GM21737 (cell line): ENCODE measurements around the gene PSMB11.
"Not testable (repeated sequence)": the region's sequence is repeated elsewhere in the genome, so short reads cannot be mapped to it uniquely, and the experiment has no call there.

Experiments
- ATAC-seq: cut with Tn5 transposase; IDR thresholded peaks from one replicate; pipeline ENCODE4 v1.9.1; 2021; ENCODE audit warnings: mild to moderate bottlenecking, moderate library complexity; ENCODE audit not compliant: unreplicated experiment

The PSMB11 gene

GRCh38 chr14:23042162-23042965, at the start of gene PSMB11:
PSMB11 (plus strand) TSS chr14:23042212; CDS start chr14:23042226, 14 bp downstream.
- ATAC-seq: no peak

DNA sequence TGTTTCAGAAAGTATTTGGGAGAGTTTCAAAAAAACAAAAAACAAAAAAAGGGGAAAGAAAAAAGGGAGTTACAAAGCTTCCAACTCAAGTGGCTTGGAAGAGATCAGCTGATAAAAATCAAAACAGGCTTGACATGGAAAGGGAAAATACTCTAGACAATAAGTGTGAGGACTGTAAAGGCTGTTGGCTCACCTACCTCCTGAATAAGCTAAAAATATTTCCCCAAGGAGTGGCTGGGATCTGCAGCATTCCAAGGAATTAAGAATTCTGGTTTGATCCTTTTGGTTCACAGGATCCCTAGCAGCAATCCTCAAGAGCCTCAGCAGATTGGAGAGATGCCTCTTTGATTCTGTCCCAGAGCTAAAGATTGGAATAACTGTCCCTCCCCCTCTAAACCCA, 48.5 kb upstream of the PSMB11 start:
- ATAC-seq: no peak

DNA sequence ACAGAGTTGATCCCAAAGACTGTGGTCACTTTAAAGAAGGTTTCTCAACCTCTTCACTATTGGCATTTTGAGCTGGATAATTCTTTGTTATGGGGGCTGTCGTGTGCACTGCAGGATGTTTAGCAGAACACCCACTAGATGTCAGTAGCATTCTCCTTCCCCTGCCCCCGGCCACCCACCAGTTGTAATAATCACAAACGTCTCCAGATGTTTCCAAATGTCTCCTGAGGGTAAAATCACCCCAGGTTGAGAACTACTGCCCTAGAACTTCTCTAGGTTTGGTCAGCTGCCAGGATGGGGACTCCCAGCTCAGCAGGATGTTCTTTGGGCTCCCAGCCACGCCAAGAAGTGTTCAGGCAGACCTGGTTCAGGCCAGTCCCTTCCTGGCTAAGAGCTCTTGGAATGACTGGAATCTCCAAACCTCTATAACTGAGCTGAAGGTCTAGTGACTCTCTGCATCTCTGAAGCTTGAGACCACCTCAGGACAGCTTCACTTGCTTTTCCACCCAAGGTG, 47.2 kb upstream of the PSMB11 start:
- no peak for ATAC-seq

DNA sequence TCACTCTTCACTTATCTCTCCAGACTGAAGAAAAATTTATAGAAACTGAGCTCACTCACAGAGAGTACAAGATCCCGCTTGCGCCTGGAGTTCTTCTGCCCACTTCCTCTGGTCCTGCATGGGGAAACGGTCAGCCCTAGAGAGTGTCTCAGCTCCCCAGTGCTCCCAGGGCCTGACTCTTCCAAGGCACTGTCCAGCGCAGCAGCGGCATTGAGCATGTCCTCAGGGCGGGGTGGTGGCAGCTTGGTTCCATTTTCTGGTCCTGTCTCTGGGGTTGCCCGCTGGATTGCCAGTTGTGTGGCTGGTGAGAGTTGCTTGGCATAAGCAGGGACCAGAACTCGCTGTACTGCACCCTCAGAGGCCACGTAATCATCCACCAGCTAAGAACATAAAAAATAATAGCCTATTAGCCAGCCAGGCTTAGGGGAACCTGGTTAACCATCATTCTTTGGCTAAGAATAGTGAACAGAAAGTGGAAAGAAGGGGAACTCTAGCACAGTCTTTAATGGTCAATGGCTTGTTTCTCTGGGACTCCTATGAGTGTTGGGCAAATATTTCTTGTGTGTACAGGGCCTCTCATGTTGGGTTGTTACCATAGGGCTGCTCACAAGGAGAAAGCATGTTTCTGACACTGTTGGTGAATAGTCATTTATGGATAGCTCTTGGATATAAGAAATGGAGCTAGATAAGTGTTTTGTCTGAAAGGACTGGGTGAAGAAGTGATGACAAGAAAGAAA, 46.0 kb upstream of the PSMB11 start:
- ATAC-seq: no peak

DNA sequence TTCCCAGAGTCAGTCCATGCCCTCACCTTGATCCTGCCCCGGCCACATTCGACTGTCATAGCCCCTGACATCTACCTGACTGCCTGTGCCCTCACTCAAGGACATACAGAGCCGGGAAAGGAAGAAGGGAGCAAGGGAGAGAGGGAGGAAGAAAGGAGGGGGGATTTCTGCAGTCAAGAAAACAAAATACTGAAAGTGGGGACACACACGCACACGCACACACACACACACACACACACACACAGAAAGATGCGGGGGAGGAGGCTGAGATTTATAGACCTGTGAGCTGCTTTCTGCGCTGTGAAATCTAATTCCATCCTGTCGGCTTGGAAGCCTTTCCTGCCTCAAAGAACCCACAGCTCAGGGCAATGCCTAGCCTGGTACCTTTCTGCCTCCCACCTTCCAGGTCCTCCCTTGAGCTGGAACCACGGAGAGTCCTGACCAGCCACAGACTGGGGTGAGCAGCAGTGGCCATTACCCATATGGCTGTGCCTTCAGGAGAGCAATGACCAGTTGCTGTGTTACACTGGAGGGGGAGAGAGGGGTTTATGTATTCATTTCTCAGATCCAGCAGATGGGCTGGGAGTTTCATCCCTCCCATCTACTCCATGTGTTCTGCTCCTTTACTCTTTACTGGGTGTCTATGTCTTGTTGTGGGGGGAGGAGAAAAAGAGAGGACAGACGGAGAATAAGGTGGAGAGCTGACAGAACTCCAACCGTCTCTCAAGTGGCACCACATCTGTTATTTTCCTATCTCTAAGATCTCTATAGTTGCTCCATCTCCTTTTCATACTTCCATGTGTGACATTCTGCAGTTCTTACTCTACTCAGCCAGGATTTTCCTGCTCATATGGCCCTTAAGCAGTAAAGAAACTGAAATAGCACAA, 45.0 kb upstream of the PSMB11 start:
- no peak for ATAC-seq

GRCh38 chr14:22997676-22998323, 44.2 kb upstream of the PSMB11 start:
- no peak for ATAC-seq

DNA sequence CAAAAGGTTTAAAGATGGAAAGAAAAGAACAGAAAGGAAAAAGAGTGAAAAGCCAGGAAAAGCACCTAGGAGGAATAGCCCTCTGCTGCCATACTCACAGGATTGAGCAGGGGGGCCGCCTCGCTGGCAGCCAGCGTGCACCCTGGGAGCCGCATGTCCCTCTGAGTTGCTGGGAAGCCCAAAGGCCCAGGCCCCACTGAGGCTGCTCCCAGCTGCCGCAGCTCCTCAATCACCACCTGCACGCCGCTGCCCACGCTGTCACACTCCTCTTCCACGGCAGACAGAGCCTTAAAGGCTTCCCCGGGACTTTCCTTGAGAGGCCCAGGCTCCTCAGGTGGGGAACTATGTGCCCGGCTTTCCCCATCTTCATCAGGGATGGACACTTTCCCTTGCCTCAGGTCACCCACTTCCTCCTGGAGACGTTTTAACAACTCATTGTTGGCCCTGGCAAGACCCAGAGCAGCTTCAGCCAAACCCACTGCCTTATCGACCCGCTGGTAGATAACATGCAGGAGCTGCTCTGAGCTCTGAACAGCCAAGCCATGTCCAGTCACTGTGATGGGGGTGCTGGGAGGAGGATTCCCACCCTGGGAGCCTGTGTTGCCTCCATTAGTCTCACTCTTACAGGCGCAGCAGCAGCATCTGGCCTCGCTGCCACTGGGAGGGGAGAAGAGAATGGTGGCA, 43.5 kb upstream of the PSMB11 start:
- no peak for ATAC-seq

DNA sequence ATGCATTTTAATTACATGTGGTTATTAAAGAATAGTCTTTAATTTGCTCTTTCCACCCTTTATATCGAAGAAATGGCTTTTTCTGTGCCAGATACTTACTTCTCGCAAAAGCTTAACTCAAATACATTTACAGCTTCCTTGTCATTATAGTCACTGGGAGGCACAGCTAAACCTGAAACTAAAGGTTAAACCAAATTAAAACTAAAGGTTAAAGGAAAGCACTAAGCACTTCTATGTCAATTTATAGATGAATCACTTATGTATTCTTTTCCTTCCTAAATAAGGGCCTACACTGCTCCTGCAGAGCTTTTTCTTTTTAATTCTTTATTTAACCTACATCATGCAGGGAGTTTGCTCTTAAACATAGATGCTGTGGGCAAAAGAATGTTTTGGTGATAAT, 41.2 kb upstream of the PSMB11 start:
- no peak for ATAC-seq

DNA sequence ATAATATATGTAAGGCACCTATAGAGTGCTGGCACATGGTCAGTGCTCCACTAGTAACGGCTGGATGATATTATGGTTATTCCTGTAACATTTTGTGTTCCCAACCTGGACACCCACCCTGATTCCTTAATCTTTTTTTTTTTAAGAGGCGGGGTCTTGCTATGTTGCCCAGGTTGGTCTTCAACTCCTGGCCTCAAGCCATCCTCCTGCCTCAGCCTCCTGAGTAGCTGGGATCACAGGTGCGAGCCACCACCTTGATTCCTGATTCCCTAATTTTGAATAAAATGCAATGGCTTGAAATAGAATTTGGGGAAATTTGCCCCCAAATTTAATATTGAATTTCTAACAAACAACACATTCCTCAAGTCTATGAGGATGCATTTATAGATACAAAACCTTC, 39.4 kb upstream of the PSMB11 start:
- no peak for ATAC-seq

- not testable (repeated sequence) for ATAC-seq
These were observed 37.7 kb upstream of the PSMB11 start for GRCh38 chr14:23004274-23004673.

DNA sequence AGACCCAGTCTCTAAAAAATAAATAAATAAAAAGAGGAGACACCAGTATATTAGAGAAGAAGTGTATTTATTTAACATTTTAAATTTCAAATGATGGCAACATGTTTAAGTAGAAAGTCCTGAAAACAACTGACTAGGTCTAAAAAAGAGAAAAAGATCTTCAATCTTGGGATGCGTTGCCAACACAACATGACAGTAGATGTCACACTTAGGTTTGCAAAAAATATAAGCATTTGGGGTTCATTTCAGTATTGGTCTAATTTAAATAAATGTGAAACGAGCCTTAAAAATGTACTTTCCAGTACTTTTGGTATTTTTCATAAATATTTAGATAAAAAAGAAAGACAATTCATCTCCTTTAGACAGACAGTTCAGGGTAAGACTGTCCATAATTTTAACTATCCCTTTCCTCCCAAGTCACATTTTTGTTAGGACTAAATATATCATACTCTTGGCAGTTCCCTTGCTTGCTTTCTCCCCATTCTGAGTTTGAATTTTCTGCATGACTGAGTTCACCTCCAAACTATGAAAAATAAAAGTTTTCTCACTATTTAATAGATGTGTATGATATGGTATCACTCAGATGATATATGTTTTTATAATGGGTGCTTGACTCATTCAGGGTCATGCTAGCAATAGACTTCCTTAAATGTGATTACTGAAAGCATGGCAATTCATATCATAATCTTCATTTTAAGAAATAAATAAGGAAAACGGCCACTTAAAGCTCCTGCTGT, 36.4 kb upstream of the PSMB11 start:
- ATAC-seq: no peak

- no peak for ATAC-seq
These were observed 35.9 kb upstream of the PSMB11 start for GRCh38 chr14:23006188-23006534.

DNA sequence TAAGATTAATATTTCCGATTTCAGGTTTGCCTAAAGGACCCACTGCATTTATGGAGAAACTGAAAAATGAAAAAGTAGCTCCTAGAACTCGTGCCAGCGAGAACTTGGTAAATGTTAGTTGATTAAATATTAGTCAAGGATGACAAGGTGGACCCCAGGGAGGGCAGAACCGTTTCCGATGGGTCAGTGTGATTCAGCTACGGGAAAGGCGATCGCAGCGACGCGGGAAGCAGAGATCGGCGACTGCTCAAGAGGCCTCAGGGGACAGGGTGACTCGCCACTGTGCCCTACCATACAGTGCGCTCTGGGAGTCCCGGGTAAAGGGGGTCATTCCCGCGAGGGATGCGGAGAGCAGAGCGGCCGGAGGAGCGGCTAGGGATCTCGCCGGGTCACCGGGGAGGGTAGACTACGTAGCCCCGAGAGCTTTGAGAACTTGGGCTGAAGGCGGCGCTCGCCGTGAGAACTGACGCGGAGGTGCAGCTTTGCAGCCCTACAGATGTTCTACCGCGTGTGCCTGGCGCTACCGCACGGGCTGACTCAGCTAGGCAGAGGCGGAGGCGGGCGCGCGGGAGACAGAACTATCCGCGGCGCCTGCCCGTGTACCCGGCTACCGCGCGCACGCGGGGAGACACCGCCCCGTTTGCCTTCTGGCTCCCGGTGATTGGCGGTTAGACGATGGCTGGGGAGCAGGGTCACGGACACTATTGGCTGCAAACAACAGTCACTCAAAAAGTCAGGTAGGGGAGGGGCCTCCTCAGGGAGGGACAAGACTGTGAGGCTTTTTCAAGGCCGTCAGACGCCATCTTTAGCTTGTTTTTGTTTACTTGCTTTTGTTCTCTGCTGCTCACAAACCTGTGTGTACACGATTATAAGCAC, 35.2 kb upstream of the PSMB11 start:
- ATAC-seq: peak; percentile 91

DNA sequence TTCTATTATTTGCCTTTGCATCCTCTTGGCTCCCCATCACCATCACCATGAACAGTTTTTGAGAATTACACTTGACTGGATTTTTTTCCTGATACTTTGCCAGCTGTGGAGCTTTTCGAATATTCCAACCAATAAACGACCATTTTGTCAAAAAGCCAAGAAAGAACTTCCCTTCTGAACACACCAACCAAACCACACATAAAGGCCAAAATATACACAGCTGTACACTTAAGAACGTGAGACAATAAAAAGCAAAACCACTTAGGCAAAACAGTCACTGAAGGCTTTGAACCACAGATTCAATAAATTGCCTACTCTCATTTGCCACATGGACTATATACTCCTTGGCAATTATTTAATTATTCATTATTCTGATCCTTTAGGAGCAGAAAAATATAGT, 33.2 kb upstream of the PSMB11 start:
- ATAC-seq: no peak

- ATAC-seq: no peak
These were observed 32.5 kb upstream of the PSMB11 start for GRCh38 chr14:23009483-23009938.

- ATAC-seq: peak; percentile 46
These were observed 31.9 kb upstream of the PSMB11 start, which contains the start of gene C14orf93 for GRCh38 chr14:23009939-23010726. C14orf93 (minus strand) TSS chr14:23010143; CDS start chr14:22999023, 11,120 bp downstream.

GRCh38 chr14:23013054-23013748, 28.8 kb upstream of the PSMB11 start:
- no peak for ATAC-seq
